HG03159 (cell line): ENCODE results near the gene ANKIB1.

ENCODE experiments used
- ATAC-seq: cut with Tn5 transposase; IDR thresholded peaks from one replicate; pipeline ENCODE4 v1.9.1; 2021; ENCODE audit warnings: mild to moderate bottlenecking, moderate library complexity; ENCODE audit not compliant: unreplicated experiment

The ANKIB1 gene

GRCh38 chr7:92446869-92447344 is 201.1 kb downstream of the ANKIB1 start:
- ATAC-seq, result no peak

- peak; percentile 87 for ATAC-seq
These were observed 201.8 kb downstream of the ANKIB1 start, which contains the start of gene GATAD1 for GRCh38 chr7:92447345-92448204. GATAD1 (plus strand) TSS chr7:92447482; CDS start chr7:92447730, 248 bp downstream.

GRCh38 chr7:92448205-92448747 is 202.5 kb downstream of the ANKIB1 start:
- peak; percentile 41 for ATAC-seq
